ENCODE results near the gene ZBTB33. TPM values are rescaled to one million over a fixed set of nuclear protein-coding genes. Genes with fewer than 3 reads are reported as not detected.

ZBTB33 gene
- polyA plus RNA-seq, 2 of the 4 experiments (the other 2 are of a cell fraction), result 12.3 to 14.3 TPM

DNA sequence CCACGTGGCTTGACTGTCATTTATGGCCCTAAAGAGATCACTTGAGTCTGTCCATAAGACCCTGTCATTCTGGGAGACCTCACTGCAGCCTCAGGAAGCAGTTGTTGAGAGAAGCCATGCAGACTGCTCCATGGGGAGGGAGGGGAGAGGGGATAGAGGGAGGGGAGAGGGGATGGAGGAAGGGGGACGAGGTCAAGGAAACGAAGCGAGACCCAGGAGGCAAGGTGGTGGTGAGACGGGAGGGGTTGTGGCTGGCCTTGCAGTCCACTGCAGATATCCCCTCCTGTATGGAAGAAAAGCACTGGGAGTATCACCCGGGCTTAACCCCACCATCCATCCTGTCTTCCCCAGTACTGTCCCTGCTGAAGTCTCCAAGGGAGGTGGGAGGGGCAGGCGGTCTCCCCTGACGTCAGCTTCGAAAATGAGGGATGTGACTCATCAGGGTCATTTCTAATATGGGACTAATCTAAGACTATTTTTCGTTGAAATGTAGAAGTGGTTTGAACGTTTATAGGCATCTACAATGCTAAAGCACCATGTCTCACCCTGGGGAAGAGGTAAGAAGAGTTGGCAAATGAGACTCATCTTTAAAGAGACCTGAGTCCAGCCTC, 55.0 kb downstream of the ZBTB33 start:
- Histone ChIP-seq H3K9me3 (no peaks in the 10 kb centered on the region), H3K4me1 (peaks cover 7% of the 10 kb centered on the region; the same call in 2 of the 3 replicates), H3K27ac (no peak overlapping the region), H3K4me2 (no peak overlapping the region), H3K4me3 (no peak overlapping the region)
- CTCF ChIA-PET, result interaction anchor here (0.8 kb wide), 1 partner anchor 38 kb away, joined by 3 read pairs; no protein-coding TSS in a partner anchor
- WGBS (ENCODE audit: missing lambda C conversion rate), result 57% methylated on average over 10 of the region's 11 CpGs
- TF ChIP-seq HOXB5 (CRISPR knock-in tag; IDR thresholded peaks at IDR 0.05) (no peak), MAFK (IDR thresholded peaks at IDR 0.05; ENCODE audit: partially characterized antibody) (no peak), NPAS2 (CRISPR knock-in tag; IDR thresholded peaks at IDR 0.05; ENCODE audit: borderline replicate concordance) (no peak), ESRRA (IDR thresholded peaks at IDR 0.05; ENCODE audit: borderline replicate concordance, low read length) (no peak), TP53 (CRISPR knock-in tag; IDR thresholded peaks at IDR 0.05) (no peak), POLR2A (IDR thresholded peaks at IDR 0.05; ENCODE audit: low read length) (no peak), RAD21 (conservative IDR thresholded peaks at IDR 0.05 in 1 of 2, IDR thresholded peaks at IDR 0.05 in 1 of 2) (no peak), FOSL2 (IDR thresholded peaks at IDR 0.05) (no peak), FOSL2 (CRISPR knock-in tag; IDR thresholded peaks at IDR 0.05) (no peak), SREBF2 (IDR thresholded peaks at IDR 0.05) (no peak), RCOR1 (IDR thresholded peaks at IDR 0.05; ENCODE audit: low read depth, low read length) (no peak), SMC3 (IDR thresholded peaks at IDR 0.05) (no peak), POLR2AphosphoS2 (conservative IDR thresholded peaks at IDR 0.05; ENCODE audit: low read length) (no peak)
- TF ChIP-seq, protein P1, sequence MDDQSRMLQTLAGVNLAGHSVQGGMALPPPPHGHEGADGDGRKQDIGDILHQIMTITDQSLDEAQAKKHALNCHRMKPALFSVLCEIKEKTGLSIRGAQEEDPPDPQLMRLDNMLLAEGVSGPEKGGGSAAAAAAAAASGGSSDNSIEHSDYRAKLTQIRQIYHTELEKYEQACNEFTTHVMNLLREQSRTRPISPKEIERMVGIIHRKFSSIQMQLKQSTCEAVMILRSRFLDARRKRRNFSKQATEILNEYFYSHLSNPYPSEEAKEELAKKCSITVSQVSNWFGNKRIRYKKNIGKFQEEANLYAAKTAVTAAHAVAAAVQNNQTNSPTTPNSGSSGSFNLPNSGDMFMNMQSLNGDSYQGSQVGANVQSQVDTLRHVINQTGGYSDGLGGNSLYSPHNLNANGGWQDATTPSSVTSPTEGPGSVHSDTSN (IDR thresholded peaks at IDR 0.05), result no peak
- TF ChIP-seq, protein P2, sequence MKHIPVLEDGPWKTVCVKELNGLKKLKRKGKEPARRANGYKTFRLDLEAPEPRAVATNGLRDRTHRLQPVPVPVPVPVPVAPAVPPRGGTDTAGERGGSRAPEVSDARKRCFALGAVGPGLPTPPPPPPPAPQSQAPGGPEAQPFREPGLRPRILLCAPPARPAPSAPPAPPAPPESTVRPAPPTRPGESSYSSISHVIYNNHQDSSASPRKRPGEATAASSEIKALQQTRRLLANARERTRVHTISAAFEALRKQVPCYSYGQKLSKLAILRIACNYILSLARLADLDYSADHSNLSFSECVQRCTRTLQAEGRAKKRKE (CRISPR knock-in tag; IDR thresholded peaks at IDR 0.05; ENCODE audit: low read depth), result no peak
- TF ChIP-seq, protein P3, sequence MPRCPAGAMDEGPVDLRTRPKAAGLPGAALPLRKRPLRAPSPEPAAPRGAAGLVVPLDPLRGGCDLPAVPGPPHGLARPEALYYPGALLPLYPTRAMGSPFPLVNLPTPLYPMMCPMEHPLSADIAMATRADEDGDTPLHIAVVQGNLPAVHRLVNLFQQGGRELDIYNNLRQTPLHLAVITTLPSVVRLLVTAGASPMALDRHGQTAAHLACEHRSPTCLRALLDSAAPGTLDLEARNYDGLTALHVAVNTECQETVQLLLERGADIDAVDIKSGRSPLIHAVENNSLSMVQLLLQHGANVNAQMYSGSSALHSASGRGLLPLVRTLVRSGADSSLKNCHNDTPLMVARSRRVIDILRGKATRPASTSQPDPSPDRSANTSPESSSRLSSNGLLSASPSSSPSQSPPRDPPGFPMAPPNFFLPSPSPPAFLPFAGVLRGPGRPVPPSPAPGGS (IDR thresholded peaks at IDR 0.05), result no peak
- FAIRE-seq (peak; percentile 28), ATAC-seq (no peak), DNase-seq (ENCODE audit: low read depth in 1 of 2, low spot score in 1 of 2) (no peak)
- POLR2A ChIA-PET, result no interaction called here

DNA sequence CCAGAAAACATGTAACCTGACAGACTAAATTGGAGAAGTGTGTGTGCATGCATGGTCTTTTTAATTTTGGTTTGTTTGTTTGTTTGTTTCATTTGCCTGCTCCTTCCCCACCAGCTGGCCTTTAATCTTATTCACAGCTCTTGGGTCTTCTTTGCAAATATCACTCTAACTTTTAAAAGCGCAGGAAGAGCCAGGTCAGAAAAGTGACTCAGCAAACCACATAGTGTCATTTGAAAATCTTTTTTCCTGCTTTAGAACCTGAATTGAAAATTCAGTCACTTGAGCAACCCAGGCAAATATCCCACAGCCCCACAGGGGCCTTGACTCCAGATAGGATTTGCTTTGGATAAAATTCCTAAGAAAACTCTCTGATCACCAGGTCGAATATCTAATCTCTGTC, 56.0 kb downstream of the ZBTB33 start:
- TF ChIP-seq, protein P4, sequence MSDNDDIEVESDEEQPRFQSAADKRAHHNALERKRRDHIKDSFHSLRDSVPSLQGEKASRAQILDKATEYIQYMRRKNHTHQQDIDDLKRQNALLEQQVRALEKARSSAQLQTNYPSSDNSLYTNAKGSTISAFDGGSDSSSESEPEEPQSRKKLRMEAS (IDR thresholded peaks at IDR 0.05), result no peak
- TF ChIP-seq ZFP36 (IDR thresholded peaks at IDR 0.05; ENCODE audit: borderline replicate concordance, partially characterized antibody) (no peak), MAZ (IDR thresholded peaks at IDR 0.05; ENCODE audit: borderline replicate concordance, low read depth, low read length) (no peak), FOXS1 (CRISPR knock-in tag; IDR thresholded peaks at IDR 0.05) (no peak), PHF8 (IDR thresholded peaks at IDR 0.05; ENCODE audit: borderline replicate concordance, low read depth) (no peak), HEYL (CRISPR knock-in tag; IDR thresholded peaks at IDR 0.05) (no peak)

More for the DNA sequence above, 56.0 kb downstream of the ZBTB33 start:
- FAIRE-seq (peak; percentile 49), ATAC-seq (no peak), DNase-seq (ENCODE audit: low read depth in 1 of 2, low spot score in 1 of 2) (no peak)
- WGBS (ENCODE audit: missing lambda C conversion rate), result 49% methylated on average over 2 of the region's 2 CpGs
- H3K4me3 ChIP-seq, result no peak overlapping the region
- no peak overlapping the region for H3K27ac ChIP-seq
- CTCF ChIA-PET, result interaction anchor here (0.8 kb wide), 1 partner anchor 39 kb away, joined by 3 read pairs; no protein-coding TSS in a partner anchor
- no peaks in the 10 kb centered on the region for H3K9me3 ChIP-seq
- POLR2A ChIA-PET, result no interaction called here
- H3K4me1 ChIP-seq, result peaks cover 7% of the 10 kb centered on the region; the same call in 2 of the 3 replicates
- H3K4me2 ChIP-seq, result no peak overlapping the region

Other genes starting within 250 kb of the ZBTB33 start
- gene RHOXF2B, start 173.1 kb upstream of the ZBTB33 start, polyA plus RNA-seq (2011; rRNA removed), result not detected in 2 replicates
- not detected in 3 replicates for gene RHOXF2B, start 173.1 kb upstream of the ZBTB33 start, polyA plus RNA-seq (2017; fragmentation: RNase III; extraction: RNeasy Plus Mini Kit Qiagen cat#74134 plus additional on column Dnase treatment)
- gene RHOXF1, start 134.9 kb upstream of the ZBTB33 start, polyA plus RNA-seq (2011; rRNA removed), result 0.10 and 0.30 TPM in 2 replicates
- gene RHOXF1, start 134.9 kb upstream of the ZBTB33 start, polyA plus RNA-seq (2017; fragmentation: RNase III; extraction: RNeasy Plus Mini Kit Qiagen cat#74134 plus additional on column Dnase treatment), result not detected in 3 replicates
- not detected in 2 replicates for gene RHOXF2, start 92.2 kb upstream of the ZBTB33 start, polyA plus RNA-seq (2011; rRNA removed)
- not detected in 3 replicates for gene RHOXF2, start 92.2 kb upstream of the ZBTB33 start, polyA plus RNA-seq (2017; fragmentation: RNase III; extraction: RNeasy Plus Mini Kit Qiagen cat#74134 plus additional on column Dnase treatment)
- 0.03 and 0.16 TPM in 2 replicates for gene TMEM255A, start 60.6 kb downstream of the ZBTB33 start, polyA plus RNA-seq (2011; rRNA removed)
- 0.03 TPM in 1 of 3 replicates, not detected in the others for gene TMEM255A, start 60.6 kb downstream of the ZBTB33 start, polyA plus RNA-seq (2017; fragmentation: RNase III; extraction: RNeasy Plus Mini Kit Qiagen cat#74134 plus additional on column Dnase treatment)
- gene ATP1B4, start 111.3 kb downstream of the ZBTB33 start, polyA plus RNA-seq (2011; rRNA removed), result not detected in 2 replicates
- not detected in 3 replicates for gene ATP1B4, start 111.3 kb downstream of the ZBTB33 start, polyA plus RNA-seq (2017; fragmentation: RNase III; extraction: RNeasy Plus Mini Kit Qiagen cat#74134 plus additional on column Dnase treatment)
- gene LAMP2, start 218.5 kb downstream of the ZBTB33 start, polyA plus RNA-seq (2011; rRNA removed), result 76.9 and 95.1 TPM in 2 replicates
- gene LAMP2, start 218.5 kb downstream of the ZBTB33 start, polyA plus RNA-seq (2017; fragmentation: RNase III; extraction: RNeasy Plus Mini Kit Qiagen cat#74134 plus additional on column Dnase treatment), result 68.8 to 79.5 TPM (median 78.2 TPM) in 3 replicates

All from A549 (cell line).